ENCODE data around the gene BLOC1S1. TPM values are rescaled to one million over a fixed set of nuclear protein-coding genes. Genes with fewer than 3 reads are reported as not detected.

Gene BLOC1S1
- total RNA-seq, 6 experiments from 2014 or later, result 81.8 to 175 (median 99.0) TPM

- Histone ChIP-seq H3K4me1 (peaks cover 0 to 8% (median 0%) of the 10 kb centered on the region in 4 donors), H3K27me3 (no peaks in the 10 kb centered on the region), H3K36me3 (no peaks in the 10 kb centered on the region), H3K4me3 (no peak overlapping the region), H3K27ac (no peak overlapping the region), H3K9me3 (no peaks in the 10 kb centered on the region)
- ATAC-seq (peak in 2 of 4 donors; percentile 9 to 12), DNase-seq (no peak)
- intact Hi-C loops (cut with DNase I), result loop anchor here in 1 of 2 donors (10.0 kb wide), 2 partner anchors 49 to 189 kb away; partner anchors contain the start of gene DGKA
- no peak for TF ChIP-seq POLR2A (IDR thresholded peaks at IDR 0.05)
- TF ChIP-seq CTCF (IDR thresholded peaks at IDR 0.05), result no peak
- WGBS (ENCODE audit: insufficient coverage, low coverage, low lambda C conversion rate, missing lambda C conversion rate), result 26% methylated on average over 13 of the region's 13 CpGs
These were observed 29.7 kb downstream of the BLOC1S1 start for GRCh38 chr12:55745361-55746173.

- H3K4me1 ChIP-seq, result peaks cover 0 to 8% (median 0%) of the 10 kb centered on the region in 4 donors
- DNase-seq, result no peak
- no peak overlapping the region for H3K4me3 ChIP-seq
- no peaks in the 10 kb centered on the region for H3K9me3 ChIP-seq
- no peak for ATAC-seq
- intact Hi-C loops (cut with DNase I), result loop anchor here in 1 of 2 donors (10.0 kb wide), 2 partner anchors 48 to 188 kb away; partner anchors contain the start of gene DGKA
- 45% methylated on average over 3 of the region's 3 CpGs for WGBS (ENCODE audit: insufficient coverage, low coverage, low lambda C conversion rate, missing lambda C conversion rate)
- H3K36me3 ChIP-seq, result peaks cover 0 to 1% (median 0%) of the 10 kb centered on the region in 4 donors
- TF ChIP-seq POLR2A (IDR thresholded peaks at IDR 0.05) (no peak), CTCF (IDR thresholded peaks at IDR 0.05) (no peak)
- H3K27me3 ChIP-seq, result no peaks in the 10 kb centered on the region
- no peak overlapping the region for H3K27ac ChIP-seq
These were observed 30.5 kb downstream of the BLOC1S1 start for GRCh38 chr12:55746174-55746912.

GRCh38 chr12:55746913-55747231 is 31.0 kb downstream of the BLOC1S1 start:
- TF ChIP-seq CTCF (IDR thresholded peaks at IDR 0.05) (no peak), POLR2A (IDR thresholded peaks at IDR 0.05) (no peak)
- peaks cover 0 to 6% (median 0%) of the 10 kb centered on the region in 4 donors for H3K36me3 ChIP-seq
- DNase-seq (no peak), ATAC-seq (no peak)
- no peaks in the 10 kb centered on the region for H3K9me3 ChIP-seq
- intact Hi-C loops (cut with DNase I), result loop anchor here in 1 of 2 donors (10.0 kb wide), 2 partner anchors 48 to 188 kb away; partner anchors contain the start of gene DGKA
- peaks cover 0 to 8% (median 0%) of the 10 kb centered on the region in 4 donors for H3K4me1 ChIP-seq
- no peaks in the 10 kb centered on the region for H3K27me3 ChIP-seq
- H3K4me3 ChIP-seq, result no peak overlapping the region
- no peak overlapping the region for H3K27ac ChIP-seq

- WGBS (ENCODE audit: insufficient coverage, low coverage, low lambda C conversion rate, missing lambda C conversion rate), result 89% methylated on average over 5 of the region's 18 CpGs
- TF ChIP-seq CTCF (IDR thresholded peaks at IDR 0.05) (no peak), POLR2A (IDR thresholded peaks at IDR 0.05) (no peak)
- Histone ChIP-seq H3K9me3 (no peaks in the 10 kb centered on the region), H3K27ac (no peak overlapping the region), H3K27me3 (no peaks in the 10 kb centered on the region), H3K36me3 (peaks cover 0 to 17% (median 5%) of the 10 kb centered on the region in 4 donors), H3K4me1 (peaks cover 0 to 7% (median 0%) of the 10 kb centered on the region in 4 donors), H3K4me3 (no peak overlapping the region)
- ATAC-seq, result no peak
- intact Hi-C loops (cut with DNase I), result loop anchor here in 1 of 2 donors (10.0 kb wide), 2 partner anchors 46 to 186 kb away; partner anchors contain the start of gene DGKA
- no peak for DNase-seq
These were observed 32.6 kb downstream of the BLOC1S1 start for GRCh38 chr12:55748230-55748993.

Data from right lobe of liver (tissue), 6 donors.